ENCODE results near the gene CAMSAP1.

The CAMSAP1 gene

GRCh38 chr9:135877791-135878527 is 29.4 kb downstream of the CAMSAP1 start:
- no peak for DNase-seq

- DNase-seq = no peak
These were observed 30.4 kb downstream of the CAMSAP1 start for GRCh38 chr9:135876936-135877335.

GRCh38 chr9:135874859-135875258 is 32.5 kb downstream of the CAMSAP1 start:
- DNase-seq = no peak

GRCh38 chr9:135869909-135870308 is 37.4 kb downstream of the CAMSAP1 start:
- DNase-seq = no peak

GRCh38 chr9:135865531-135865930 is 41.8 kb downstream of the CAMSAP1 start:
- no peak for DNase-seq

GRCh38 chr9:135864447-135865049 is 42.8 kb downstream of the CAMSAP1 start:
- DNase-seq = no peak

- no peak for DNase-seq
These were observed 44.5 kb downstream of the CAMSAP1 start for GRCh38 chr9:135862809-135863208.

GRCh38 chr9:135858491-135859185 is 48.7 kb downstream of the CAMSAP1 start:
- DNase-seq = no peak

- DNase-seq = no peak
These were observed 49.5 kb downstream of the CAMSAP1 start for GRCh38 chr9:135857843-135858242.

GRCh38 chr9:135857371-135857786 is 50.0 kb downstream of the CAMSAP1 start:
- no peak for DNase-seq

GRCh38 chr9:135851748-135852147 is 55.6 kb downstream of the CAMSAP1 start:
- DNase-seq = no peak

- DNase-seq = no peak
These were observed 56.6 kb downstream of the CAMSAP1 start for GRCh38 chr9:135850737-135851136.

- DNase-seq = no peak
These were observed 58.2 kb downstream of the CAMSAP1 start for GRCh38 chr9:135849181-135849580.

- DNase-seq = no peak
These were observed 58.9 kb downstream of the CAMSAP1 start for GRCh38 chr9:135848341-135849047.

GRCh38 chr9:135847833-135848232 is 59.5 kb downstream of the CAMSAP1 start:
- no peak for DNase-seq

- no peak for DNase-seq
These were observed 66.8 kb downstream of the CAMSAP1 start for GRCh38 chr9:135840539-135840938.

- no peak for DNase-seq
These were observed 67.2 kb downstream of the CAMSAP1 start for GRCh38 chr9:135840107-135840506.

- no peak for DNase-seq
These were observed 67.8 kb downstream of the CAMSAP1 start for GRCh38 chr9:135839516-135839915.

GRCh38 chr9:135835131-135835530 is 72.2 kb downstream of the CAMSAP1 start:
- no peak for DNase-seq

GRCh38 chr9:135833864-135834263 is 73.5 kb downstream of the CAMSAP1 start:
- DNase-seq = no peak

GRCh38 chr9:135830496-135830895 is 76.8 kb downstream of the CAMSAP1 start:
- no peak for DNase-seq

GRCh38 chr9:135828656-135829055 is 78.7 kb downstream of the CAMSAP1 start:
- no peak for DNase-seq

- no peak for DNase-seq
These were observed 79.3 kb downstream of the CAMSAP1 start for GRCh38 chr9:135827866-135828580.
